Right atrium auricular region (tissue), 2 donors: ENCODE measurements around the gene FAM53B. TPM values are rescaled to one million over a fixed set of nuclear protein-coding genes. Genes with fewer than 3 reads are reported as not detected.

Experiments used
- DNase-seq: peaks from one replicate; pipeline ENCODE4 v3.0.0-alpha.2; 2019; ENCODE audit warnings: low spot score
- H3K27ac ChIP-seq, 2 donors: fragments of 200-600 bp; sonication (generic); 1 replicate in 1 of 2; 2 replicates in 1 of 2; pipeline ENCODE4 v1.5.1; 2016 to 2019
- H3K27me3 ChIP-seq, 2 donors: fragments of 200-600 bp; sonication (generic); one replicate each; pipeline versions ENCODE4 v1.5.1 to v1.6.0; 2017 to 2019
- H3K36me3 ChIP-seq: fragments of 200-600 bp; sonication (generic); one replicate; pipeline ENCODE4 v1.5.1; 2016
- H3K4me1 ChIP-seq, 2 donors: fragments of 200-600 bp; sonication (generic); one replicate each; pipeline versions ENCODE4 v1.5.1 to v1.6.0; 2017 to 2019
- H3K4me3 ChIP-seq, 2 donors: fragments of 200-600 bp; sonication (generic); 1 replicate in 1 of 2; 2 replicates in 1 of 2; pipeline ENCODE4 v1.5.1; 2017 to 2019; ENCODE audit warnings: mild to moderate bottlenecking in 1 of 2, moderate library complexity in 1 of 2
- H3K9me3 ChIP-seq, 2 donors: fragments of 200-600 bp; sonication (generic); one replicate each; pipeline ENCODE4 v1.5.1; 2019
- total RNA-seq, 2 donors: library from RNA; depleted of rRNA; stranded (reverse); fragments of >200 nt; gene quantifications; one replicate each; pipeline ENCODE4 v1.1.0, GENCODE V29; 2016
- TF ChIP-seq, protein P1 (sequence below), 2 donors: fragments of 200-600 bp; sonication (generic); IDR thresholded peaks; one replicate each; pipeline ENCODE4 v1.5.1; 2019; ENCODE audit warnings: antibody characterized with exemption in 2 of 2

Gene FAM53B
- total RNA-seq, 2 donors from 2014 or later: 30.3 to 31.1 TPM

DNA sequence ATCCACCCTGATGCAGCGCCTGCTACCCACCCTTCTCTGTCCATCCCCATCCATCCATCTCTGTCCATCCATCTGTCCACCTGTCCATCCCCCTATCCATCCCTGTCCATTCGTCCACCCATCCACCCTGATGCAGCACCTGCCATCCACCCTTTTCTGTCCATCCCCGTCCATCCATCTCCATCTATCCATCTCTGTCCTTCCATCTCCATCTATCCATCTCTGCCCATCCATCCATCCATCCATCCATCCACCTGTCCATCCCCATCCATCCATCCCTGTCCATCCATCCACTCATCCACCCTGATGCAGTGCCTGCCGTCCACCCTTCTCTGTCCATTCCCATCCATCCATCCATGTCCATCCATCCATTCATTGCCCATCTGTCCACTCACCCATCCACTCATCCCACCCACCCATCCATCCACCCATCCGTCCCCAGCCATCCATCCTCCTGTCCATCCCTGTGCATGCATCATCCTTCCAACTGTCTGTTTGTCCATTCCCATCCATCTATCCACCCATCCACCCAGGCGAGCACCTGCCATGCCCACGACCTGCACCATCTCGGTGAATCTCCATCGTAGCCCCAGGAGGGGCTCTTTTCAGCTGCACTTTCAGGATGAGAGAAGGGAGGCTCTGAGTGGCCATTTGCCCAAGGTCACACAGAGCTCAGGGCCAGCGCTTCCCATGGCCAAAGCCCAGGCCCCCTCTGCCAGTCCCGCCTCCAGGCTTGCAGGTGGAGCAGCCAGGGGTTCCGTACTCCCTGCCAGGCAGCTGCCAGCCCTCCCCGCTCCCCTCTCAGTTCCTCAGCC lies 145.2 kb downstream of the FAM53B start:
- no peak overlapping the region for H3K4me3 ChIP-seq
- no peak for DNase-seq
- TF ChIP-seq, protein P1, sequence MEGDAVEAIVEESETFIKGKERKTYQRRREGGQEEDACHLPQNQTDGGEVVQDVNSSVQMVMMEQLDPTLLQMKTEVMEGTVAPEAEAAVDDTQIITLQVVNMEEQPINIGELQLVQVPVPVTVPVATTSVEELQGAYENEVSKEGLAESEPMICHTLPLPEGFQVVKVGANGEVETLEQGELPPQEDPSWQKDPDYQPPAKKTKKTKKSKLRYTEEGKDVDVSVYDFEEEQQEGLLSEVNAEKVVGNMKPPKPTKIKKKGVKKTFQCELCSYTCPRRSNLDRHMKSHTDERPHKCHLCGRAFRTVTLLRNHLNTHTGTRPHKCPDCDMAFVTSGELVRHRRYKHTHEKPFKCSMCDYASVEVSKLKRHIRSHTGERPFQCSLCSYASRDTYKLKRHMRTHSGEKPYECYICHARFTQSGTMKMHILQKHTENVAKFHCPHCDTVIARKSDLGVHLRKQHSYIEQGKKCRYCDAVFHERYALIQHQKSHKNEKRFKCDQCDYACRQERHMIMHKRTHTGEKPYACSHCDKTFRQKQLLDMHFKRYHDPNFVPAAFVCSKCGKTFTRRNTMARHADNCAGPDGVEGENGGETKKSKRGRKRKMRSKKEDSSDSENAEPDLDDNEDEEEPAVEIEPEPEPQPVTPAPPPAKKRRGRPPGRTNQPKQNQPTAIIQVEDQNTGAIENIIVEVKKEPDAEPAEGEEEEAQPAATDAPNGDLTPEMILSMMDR (IDR thresholded peaks at IDR 0.05): no peak
- no peaks in the 10 kb centered on the region for H3K4me1 ChIP-seq
- no peaks in the 10 kb centered on the region for H3K27me3 ChIP-seq
- no peaks in the 10 kb centered on the region for H3K9me3 ChIP-seq
- no peaks in the 10 kb centered on the region for H3K36me3 ChIP-seq
- no peak overlapping the region for H3K27ac ChIP-seq

DNA sequence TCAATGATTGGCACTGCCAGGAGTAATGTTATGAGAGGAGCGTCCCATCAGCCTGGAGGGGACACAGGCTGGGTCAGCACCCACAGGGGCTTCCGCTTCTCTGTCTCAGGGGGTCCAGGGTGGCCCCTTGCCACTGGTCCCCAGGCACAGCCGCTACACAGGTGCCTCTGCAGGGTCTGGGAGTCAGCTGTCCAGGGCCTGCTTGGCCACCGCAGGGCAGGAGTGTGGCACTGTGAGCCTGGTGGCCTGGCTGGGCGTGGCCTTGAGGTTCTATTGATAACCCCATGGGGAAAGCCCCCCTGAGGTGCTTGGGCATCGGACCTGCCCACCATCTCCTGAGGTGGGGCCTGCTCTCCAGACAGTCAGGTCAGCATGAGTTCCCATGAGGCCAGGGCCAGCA lies 146.0 kb downstream of the FAM53B start:
- H3K27me3 ChIP-seq: no peaks in the 10 kb centered on the region
- H3K27ac ChIP-seq: no peak overlapping the region
- no peaks in the 10 kb centered on the region for H3K36me3 ChIP-seq
- no peaks in the 10 kb centered on the region for H3K9me3 ChIP-seq
- no peaks in the 10 kb centered on the region for H3K4me1 ChIP-seq
- H3K4me3 ChIP-seq: no peak overlapping the region
- no peak for DNase-seq
- TF ChIP-seq, protein P1 (IDR thresholded peaks at IDR 0.05): no peak

DNA sequence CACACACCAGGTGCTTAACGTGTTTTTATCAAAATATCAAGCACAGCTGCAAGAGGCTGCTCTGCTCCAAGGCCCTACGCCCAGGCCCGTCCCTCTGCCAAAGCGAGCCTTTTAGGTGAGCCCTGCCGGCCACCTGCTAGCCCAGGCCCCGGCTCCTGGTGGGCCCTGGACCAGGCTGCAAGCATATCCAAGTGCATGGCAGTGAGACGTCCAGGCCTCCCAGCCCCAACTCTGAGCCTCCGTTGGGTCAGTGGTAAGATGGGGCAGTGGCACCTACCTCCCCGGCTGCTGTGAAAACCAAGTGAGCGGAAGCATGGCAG lies 146.4 kb downstream of the FAM53B start:
- no peak overlapping the region for H3K4me3 ChIP-seq
- no peaks in the 10 kb centered on the region for H3K36me3 ChIP-seq
- no peaks in the 10 kb centered on the region for H3K4me1 ChIP-seq
- H3K27ac ChIP-seq: no peak overlapping the region
- TF ChIP-seq, protein P1 (IDR thresholded peaks at IDR 0.05): no peak
- DNase-seq: no peak
- H3K27me3 ChIP-seq: no peaks in the 10 kb centered on the region
- H3K9me3 ChIP-seq: no peaks in the 10 kb centered on the region

DNA sequence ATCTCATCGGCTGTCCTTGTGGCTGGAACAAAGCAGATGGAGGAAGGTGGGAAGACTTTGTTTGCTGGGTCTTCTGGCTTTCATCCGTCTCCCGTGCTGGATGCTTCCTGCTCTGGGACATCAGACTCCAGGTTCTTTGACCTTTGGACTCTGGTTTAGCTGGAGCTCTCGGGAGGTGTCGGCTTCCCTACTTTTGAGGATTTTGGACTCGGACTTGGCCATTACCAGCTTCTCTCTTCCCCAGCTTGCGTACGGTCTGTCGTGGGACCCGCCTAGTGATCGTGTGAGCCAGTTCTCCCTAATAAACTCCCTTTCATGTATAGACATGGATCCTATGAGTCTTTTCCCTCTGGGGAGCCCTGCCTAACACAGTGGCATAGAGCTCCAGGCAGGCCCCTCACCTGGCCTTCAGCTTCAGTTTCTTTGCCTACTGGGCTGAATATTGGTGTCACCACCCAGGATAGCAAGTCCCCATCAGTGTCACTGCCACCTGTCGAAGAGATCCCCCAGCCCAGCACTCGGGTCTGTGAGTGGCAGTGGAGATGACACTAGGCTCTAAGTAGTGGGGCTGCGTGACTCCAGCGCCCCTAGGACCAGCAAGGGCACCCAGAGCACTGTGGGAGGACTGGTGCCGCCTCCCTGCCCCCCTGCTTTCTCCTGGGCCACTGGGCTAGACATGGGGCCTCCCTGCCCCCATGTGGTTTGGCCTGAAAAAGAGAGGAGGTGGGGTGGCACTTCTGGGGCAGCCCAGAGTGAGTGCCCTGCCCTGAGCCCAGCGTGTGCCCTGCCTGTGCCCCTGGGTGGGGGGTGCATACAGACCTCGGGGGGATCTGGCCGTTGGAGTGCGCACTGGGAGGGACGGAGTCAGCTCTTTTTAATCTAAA lies 147.0 kb downstream of the FAM53B start:
- Histone ChIP-seq H3K36me3 (no peaks in the 10 kb centered on the region), H3K27ac (no peak overlapping the region), H3K9me3 (no peaks in the 10 kb centered on the region), H3K4me3 (no peak overlapping the region), H3K27me3 (no peaks in the 10 kb centered on the region), H3K4me1 (no peaks in the 10 kb centered on the region)
- TF ChIP-seq, protein P1 (IDR thresholded peaks at IDR 0.05): no peak
- no peak for DNase-seq

DNA sequence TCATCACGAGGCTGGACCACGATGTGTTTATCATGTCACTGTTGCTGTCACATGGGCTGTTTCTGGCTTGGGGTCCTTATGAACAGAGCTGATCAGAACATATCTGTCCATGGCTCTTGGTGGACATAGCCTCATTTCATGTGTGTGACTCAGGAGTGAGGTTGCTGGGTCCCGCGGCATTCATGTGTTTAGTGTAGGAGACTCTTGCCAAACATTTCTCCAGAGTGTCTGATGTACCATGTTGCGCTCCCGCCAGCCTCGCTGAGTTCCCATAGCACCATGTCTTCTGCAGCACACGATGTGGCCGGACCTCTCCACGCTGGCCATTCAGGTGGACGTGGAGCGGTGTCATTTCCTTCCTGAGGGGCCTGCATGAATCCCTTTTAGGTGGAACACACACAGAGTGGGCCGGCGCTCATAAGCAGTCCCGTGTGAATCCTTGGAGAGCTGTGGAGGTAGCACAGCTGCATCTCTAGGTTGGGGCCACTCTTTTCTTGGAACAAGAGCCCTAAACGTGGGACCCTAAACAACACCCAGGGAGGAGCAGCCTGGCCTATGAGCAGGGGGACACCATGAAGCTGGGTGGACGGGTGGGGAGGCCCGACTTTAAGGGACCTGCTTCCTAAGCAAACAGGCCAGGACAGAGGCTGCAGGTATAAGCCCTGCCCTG lies 147.9 kb downstream of the FAM53B start:
- H3K27ac ChIP-seq: no peak overlapping the region

More for the DNA sequence above, 147.9 kb downstream of the FAM53B start:
- TF ChIP-seq, protein P1 (IDR thresholded peaks at IDR 0.05): no peak
- H3K4me1 ChIP-seq: no peaks in the 10 kb centered on the region
- H3K9me3 ChIP-seq: peaks cover 0 to 7% of the 10 kb centered on the region in 2 donors
- no peak overlapping the region for H3K4me3 ChIP-seq
- DNase-seq: no peak
- H3K36me3 ChIP-seq: no peaks in the 10 kb centered on the region
- H3K27me3 ChIP-seq: no peaks in the 10 kb centered on the region
